Right atrium auricular region (tissue), 2 donors: Measurements from ENCODE around the gene RRH. TPM values are rescaled to one million over a fixed set of nuclear protein-coding genes. Genes with fewer than 3 reads are reported as not detected.
"Not testable (repeated sequence)": the region's sequence is repeated elsewhere in the genome, so short reads cannot be mapped to it uniquely, and the experiment has no call there.

Source experiments
- DNase-seq: peaks from one replicate; pipeline ENCODE4 v3.0.0-alpha.2; 2019; ENCODE audit warnings: low spot score
- H3K27ac ChIP-seq, 2 donors: fragments of 200-600 bp; sonication (generic); 1 replicate in 1 of 2; 2 replicates in 1 of 2; pipeline ENCODE4 v1.5.1; 2016 to 2019
- H3K27me3 ChIP-seq, 2 donors: fragments of 200-600 bp; sonication (generic); one replicate each; pipeline versions ENCODE4 v1.5.1 to v1.6.0; 2017 to 2019
- H3K36me3 ChIP-seq: fragments of 200-600 bp; sonication (generic); one replicate; pipeline ENCODE4 v1.5.1; 2016
- H3K4me1 ChIP-seq, 2 donors: fragments of 200-600 bp; sonication (generic); one replicate each; pipeline versions ENCODE4 v1.5.1 to v1.6.0; 2017 to 2019
- H3K4me3 ChIP-seq, 2 donors: fragments of 200-600 bp; sonication (generic); 1 replicate in 1 of 2; 2 replicates in 1 of 2; pipeline ENCODE4 v1.5.1; 2017 to 2019; ENCODE audit warnings: mild to moderate bottlenecking in 1 of 2, moderate library complexity in 1 of 2
- H3K9me3 ChIP-seq, 2 donors: fragments of 200-600 bp; sonication (generic); one replicate each; pipeline ENCODE4 v1.5.1; 2019
- CTCF ChIP-seq, 2 donors: fragments of 200-600 bp; sonication (generic); IDR thresholded peaks; one replicate each; pipeline ENCODE4 v1.5.1; 2019; ENCODE audit warnings: antibody characterized with exemption in 2 of 2
- total RNA-seq, 2 donors: library from RNA; depleted of rRNA; stranded (reverse); fragments of >200 nt; gene quantifications; one replicate each; pipeline ENCODE4 v1.1.0, GENCODE V29; 2016

The RRH gene
- total RNA-seq, 2 donors from 2014 or later = not detected

GRCh38 chr4:109875106-109875505 lies 47.3 kb downstream of the RRH start:
- Histone ChIP-seq H3K4me3 (no peak overlapping the region), H3K27me3 (no peaks in the 10 kb centered on the region), H3K27ac (no peak overlapping the region), H3K36me3 (no peaks in the 10 kb centered on the region), H3K9me3 (no peaks in the 10 kb centered on the region), H3K4me1 (no peaks in the 10 kb centered on the region)
- no peak for TF ChIP-seq CTCF (IDR thresholded peaks at IDR 0.05)
- no peak for DNase-seq

- DNase-seq, H3K27ac ChIP-seq: not testable (repeated sequence)
Measured at GRCh38 chr4:109875553-109875952, 47.8 kb downstream of the RRH start.

GRCh38 chr4:109876634-109877265 lies 49.0 kb downstream of the RRH start:
- H3K4me1 ChIP-seq = no peaks in the 10 kb centered on the region
- no peak overlapping the region for H3K27ac ChIP-seq
- DNase-seq = no peak
- no peaks in the 10 kb centered on the region for H3K27me3 ChIP-seq
- H3K9me3 ChIP-seq = no peaks in the 10 kb centered on the region
- no peaks in the 10 kb centered on the region for H3K36me3 ChIP-seq
- TF ChIP-seq CTCF (IDR thresholded peaks at IDR 0.05) = no peak
- no peak overlapping the region for H3K4me3 ChIP-seq

More at GRCh38 chr4:109875553-109875952, 47.8 kb downstream of the RRH start:
- not testable (repeated sequence) for H3K4me3 ChIP-seq, H3K9me3 ChIP-seq, H3K27me3 ChIP-seq, H3K4me1 ChIP-seq, H3K36me3 ChIP-seq

GRCh38 chr4:109877400-109877799 lies 49.6 kb downstream of the RRH start:
- H3K9me3 ChIP-seq = no peaks in the 10 kb centered on the region
- DNase-seq = no peak
- no peak overlapping the region for H3K27ac ChIP-seq
- no peaks in the 10 kb centered on the region for H3K27me3 ChIP-seq
- no peaks in the 10 kb centered on the region for H3K36me3 ChIP-seq
- no peaks in the 10 kb centered on the region for H3K4me1 ChIP-seq
- no peak for TF ChIP-seq CTCF (IDR thresholded peaks at IDR 0.05)
- no peak overlapping the region for H3K4me3 ChIP-seq

- Histone ChIP-seq H3K9me3 (no peaks in the 10 kb centered on the region), H3K27me3 (no peaks in the 10 kb centered on the region), H3K27ac (no peak overlapping the region), H3K4me1 (no peaks in the 10 kb centered on the region), H3K4me3 (no peak overlapping the region), H3K36me3 (no peaks in the 10 kb centered on the region)
- no peak for DNase-seq
- TF ChIP-seq CTCF (IDR thresholded peaks at IDR 0.05) = no peak
Measured at GRCh38 chr4:109878355-109878754, 50.6 kb downstream of the RRH start.

GRCh38 chr4:109879081-109879480 lies 51.3 kb downstream of the RRH start:
- no peaks in the 10 kb centered on the region for H3K27me3 ChIP-seq
- DNase-seq = no peak
- no peaks in the 10 kb centered on the region for H3K9me3 ChIP-seq
- no peak for TF ChIP-seq CTCF (IDR thresholded peaks at IDR 0.05)
- no peak overlapping the region for H3K4me3 ChIP-seq
- H3K4me1 ChIP-seq = no peaks in the 10 kb centered on the region
- no peak overlapping the region for H3K27ac ChIP-seq
- H3K36me3 ChIP-seq = no peaks in the 10 kb centered on the region
